Stimulated activated CD4-positive, alpha-beta T cell treated with anti-CD3 and anti-CD28 coated beads, Interleukin-4, amount 100 ng/mL, for 48 hours (primary cell): ENCODE measurements around the gene GRAP.
"Not testable (repeated sequence)": the region's sequence is repeated elsewhere in the genome, so short reads cannot be mapped to it uniquely, and the experiment has no call there.

Source experiments
- DNase-seq, 2 donors: peaks; one replicate each; pipeline ENCODE4 v3.0.0-alpha.2; 2020; ENCODE audit warnings: low read depth in 2 of 2

The GRAP gene

GRCh38 chr17:19046782-19047375 is at the start of gene GRAP:
Gene GRAP, minus strand, starts transcription at chr17:19046957. Its CDS starts 31 bp downstream, at chr17:19046926.
- DNase-seq, result not testable (repeated sequence)

- not testable (repeated sequence) for DNase-seq
These were observed 47.1 kb upstream of the GRAP start for GRCh38 chr17:19093684-19094438.

GRCh38 chr17:19092737-19093683 is 46.3 kb upstream of the GRAP start:
- DNase-seq, result not testable (repeated sequence)

- DNase-seq, result not testable (repeated sequence)
These were observed 43.5 kb upstream of the GRAP start for GRCh38 chr17:19090058-19090772.

GRCh38 chr17:19088804-19089685 is 42.3 kb upstream of the GRAP start:
- not testable (repeated sequence) for DNase-seq

GRCh38 chr17:19077386-19077785 is 30.6 kb upstream of the GRAP start:
- DNase-seq, result not testable (repeated sequence)

- peak in 1 of 2 donors; percentile 16 for DNase-seq
These were observed 29.8 kb upstream of the GRAP start for GRCh38 chr17:19076398-19077192.

GRCh38 chr17:19070318-19071168 is 23.8 kb upstream of the GRAP start:
- DNase-seq, result not testable (repeated sequence)

GRCh38 chr17:19064378-19064777 is 17.6 kb upstream of the GRAP start:
- not testable (repeated sequence) for DNase-seq

- peak; percentile 71 to 93 for DNase-seq
These were observed 16.7 kb upstream of the GRAP start for GRCh38 chr17:19063326-19063956.

GRCh38 chr17:19062718-19063325 is 16.1 kb upstream of the GRAP start:
- DNase-seq, result not testable (repeated sequence)

- DNase-seq, result not testable (repeated sequence)
These were observed 15.4 kb upstream of the GRAP start for GRCh38 chr17:19062009-19062717.

- DNase-seq, result not testable (repeated sequence)
These were observed 8.7 kb upstream of the GRAP start for GRCh38 chr17:19055447-19055846.

- not testable (repeated sequence) for DNase-seq
These were observed 2.1 kb upstream of the GRAP start for GRCh38 chr17:19048826-19049225.

GRCh38 chr17:19047510-19047909 is 753 bp upstream of the GRAP start:
- DNase-seq, result not testable (repeated sequence)

- not testable (repeated sequence) for DNase-seq
These were observed 2.1 kb downstream of the GRAP start for GRCh38 chr17:19044643-19045042.

GRCh38 chr17:19043032-19043431 is 3.7 kb downstream of the GRAP start:
- DNase-seq, result not testable (repeated sequence)
